Choroid plexus epithelial cell (primary cell): ENCODE measurements around the gene ZNF205.

Experiments
- DNase-seq: peaks from one replicate; pipeline ENCODE4 v3.0.0-alpha.2; 2010; ENCODE audit warnings: low read depth
- H3K4me3 ChIP-seq: 2 replicates; pipeline ENCODE4 v1.5.1; 2011; ENCODE audit warnings: low read depth, mild to moderate bottlenecking, control low read depth, low read length, moderate library complexity
- CTCF ChIP-seq: conservative IDR thresholded peaks from 2 replicates; pipeline ENCODE4 v1.5.1; 2011; ENCODE audit warnings: low read depth, mild to moderate bottlenecking, control low read depth, inconsistent platforms, low read length, moderate library complexity

ZNF205 gene

GRCh38 chr16:3143189-3143588 is 30.8 kb downstream of the ZNF205 start:
- no peak for TF ChIP-seq CTCF
- H3K4me3 ChIP-seq, result no peak overlapping the region
- DNase-seq, result no peak

GRCh38 chr16:3143598-3144320 is 31.4 kb downstream of the ZNF205 start:
- TF ChIP-seq CTCF, result no peak
- no peak for DNase-seq
- H3K4me3 ChIP-seq, result no peak overlapping the region

GRCh38 chr16:3144321-3144983 is 32.1 kb downstream of the ZNF205 start:
- TF ChIP-seq CTCF, result no peak
- H3K4me3 ChIP-seq, result no peak overlapping the region
- DNase-seq, result no peak

- TF ChIP-seq CTCF, result no peak
- no peak overlapping the region for H3K4me3 ChIP-seq
- no peak for DNase-seq
Measured at GRCh38 chr16:3145151-3145550, 32.8 kb downstream of the ZNF205 start.

GRCh38 chr16:3145660-3146059 is 33.3 kb downstream of the ZNF205 start:
- no peak for TF ChIP-seq CTCF
- H3K4me3 ChIP-seq, result no peak overlapping the region
- no peak for DNase-seq

- DNase-seq, result no peak
- no peak overlapping the region for H3K4me3 ChIP-seq
- TF ChIP-seq CTCF, result no peak
Measured at GRCh38 chr16:3147046-3147756, 34.8 kb downstream of the ZNF205 start.
